ENCODE measurements around the gene TBXAS1.

TBXAS1 gene

GRCh38 chr7:139976838-139977656, 148.0 kb downstream of the TBXAS1 start:
- H3K36me3 ChIP-seq (ENCODE audit: control insufficient read depth in 1 of 2, insufficient read depth in 2 of 2, low read depth in 1 of 2, low read length in 2 of 2), result no peaks in the 10 kb centered on the region
- no peak overlapping the region for H3K14ac ChIP-seq (ENCODE audit: low read length in 2 of 2)
- no peak overlapping the region for H3K9ac ChIP-seq (ENCODE audit: low read length)
- peaks cover 2% of the 10 kb centered on the region for H3K4me1 ChIP-seq (ENCODE audit: control insufficient read depth, insufficient read depth, low read depth, low read length)
- H2AFZ ChIP-seq (ENCODE audit: low read depth, low read length), result no peak overlapping the region
- no peak overlapping the region for H2BK5ac ChIP-seq (ENCODE audit: low read depth, low read length, poor library complexity, severe bottlenecking)
- H3K27me3 ChIP-seq (ENCODE audit: control insufficient read depth in 1 of 2, insufficient read depth in 1 of 2, low read length in 2 of 2), result peaks cover 0 to 27% of the 10 kb centered on the region in 2 experiments
- no peak overlapping the region for H3K4me3 ChIP-seq (ENCODE audit: insufficient read depth in 1 of 2, low read depth in 1 of 2, low read length in 2 of 2)
- WGBS, result 85% methylated on average over 12 of the region's 17 CpGs
- no peak overlapping the region for H3K18ac ChIP-seq (ENCODE audit: low read depth in 1 of 2, low read length in 2 of 2)
- no peak overlapping the region for H4K91ac ChIP-seq (ENCODE audit: low read length)
- no peak overlapping the region for H3K4me2 ChIP-seq (ENCODE audit: low read length, poor library complexity, severe bottlenecking)
- no peak overlapping the region for H3K4ac ChIP-seq (ENCODE audit: low read depth in 1 of 2, low read length in 2 of 2)
- H2BK12ac ChIP-seq (ENCODE audit: low read length in 2 of 2), result no peak overlapping the region
- DNase-seq, result no peak
- H3K23ac ChIP-seq (ENCODE audit: low read length in 2 of 2), result no peak overlapping the region
- no peak overlapping the region for H2BK15ac ChIP-seq (ENCODE audit: low read depth, poor library complexity, severe bottlenecking)
- no peak overlapping the region for H2AK5ac ChIP-seq (ENCODE audit: low read length, severe bottlenecking)
- no peak overlapping the region for H2BK120ac ChIP-seq (ENCODE audit: low read depth, low read length)
- H3K79me1 ChIP-seq (replicated peaks; ENCODE audit: low read length, poor library complexity, severe bottlenecking), result no peaks in the 10 kb centered on the region
- no peaks in the 10 kb centered on the region for H3K9me3 ChIP-seq (ENCODE audit: control insufficient read depth, low read length)
- no peak overlapping the region for H3K27ac ChIP-seq (ENCODE audit: low read length, poor library complexity, severe bottlenecking)
- no peak overlapping the region for H4K8ac ChIP-seq (ENCODE audit: low read length)

DNA sequence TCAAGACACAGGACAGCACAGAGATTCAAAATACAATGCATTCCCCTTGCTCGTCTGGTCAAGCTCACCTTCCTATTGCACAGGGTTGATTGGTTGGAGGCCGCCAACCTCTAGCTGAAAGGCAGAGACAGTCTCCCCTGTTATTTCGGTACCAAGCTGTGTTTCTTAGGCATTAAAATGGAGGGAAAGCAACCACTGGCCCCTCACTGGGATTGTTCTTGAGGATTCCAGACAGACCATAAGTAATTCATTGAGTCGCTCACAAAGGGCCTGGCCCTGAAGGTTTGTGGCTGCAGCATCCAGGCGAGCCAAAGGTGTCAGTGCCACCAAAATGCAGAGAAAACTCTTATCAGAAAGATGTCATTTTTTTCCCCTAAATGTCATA, 152.4 kb downstream of the TBXAS1 start:
- WGBS, result 88% methylated on average over 4 of the region's 5 CpGs

DNA sequence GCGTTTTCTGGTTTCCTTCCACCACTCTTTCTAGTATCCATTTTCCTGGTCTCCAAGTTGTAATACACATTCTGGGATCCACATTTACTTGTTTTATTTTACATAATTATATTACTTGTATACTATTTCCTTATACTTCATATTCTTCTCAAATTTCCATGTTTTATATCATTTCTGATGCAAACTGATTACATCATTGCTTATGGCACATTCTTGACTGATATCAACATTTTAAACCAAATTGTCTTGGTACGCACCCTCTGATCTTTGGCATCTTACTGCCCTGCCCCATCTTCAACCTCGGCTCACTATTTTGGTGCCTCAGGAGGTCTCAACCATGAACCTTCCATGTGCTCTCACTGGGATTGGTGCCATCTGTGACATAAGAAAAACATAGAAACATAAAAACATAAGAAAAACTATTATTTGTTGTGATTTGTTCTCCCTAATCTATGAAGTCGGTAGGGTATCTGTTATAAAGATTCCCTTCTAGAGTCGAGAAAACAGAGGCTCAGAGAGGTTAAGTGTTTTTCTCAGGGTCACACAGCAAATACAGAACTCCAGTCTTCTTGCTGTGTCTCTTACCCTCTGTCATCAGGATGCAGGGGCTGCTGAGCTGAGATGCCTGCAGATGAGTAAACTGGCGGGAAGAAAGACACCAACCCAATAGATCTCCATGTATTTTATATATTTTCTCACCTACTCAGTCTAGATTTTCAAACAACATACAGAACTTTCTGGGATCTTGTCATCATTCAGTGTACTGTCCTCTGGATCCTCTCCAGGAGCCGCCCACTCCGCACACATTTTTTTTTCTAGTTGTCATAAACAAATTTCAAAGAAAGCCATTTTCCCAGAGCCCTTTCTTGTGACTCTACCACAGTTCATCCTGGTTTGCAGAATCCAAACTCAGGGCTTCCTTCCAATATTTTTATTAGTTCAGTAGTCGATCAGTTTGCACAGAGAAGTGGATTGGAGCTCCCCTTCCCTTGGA, 154.2 kb downstream of the TBXAS1 start:
- Histone ChIP-seq H2BK12ac (ENCODE audit: low read length in 2 of 2) (no peak overlapping the region), H3K18ac (ENCODE audit: low read depth in 1 of 2, low read length in 2 of 2) (no peak overlapping the region), H3K23ac (ENCODE audit: low read length in 2 of 2) (no peak overlapping the region), H3K9ac (ENCODE audit: low read length) (no peak overlapping the region), H2BK15ac (ENCODE audit: low read depth, poor library complexity, severe bottlenecking) (no peak overlapping the region), H3K27ac (ENCODE audit: low read length, poor library complexity, severe bottlenecking) (no peak overlapping the region), H3K4me1 (ENCODE audit: control insufficient read depth, insufficient read depth, low read depth, low read length) (peaks cover 7% of the 10 kb centered on the region), H3K14ac (ENCODE audit: low read length in 2 of 2) (no peak overlapping the region), H2AFZ (ENCODE audit: low read depth, low read length) (no peak overlapping the region), H2BK120ac (ENCODE audit: low read depth, low read length) (no peak overlapping the region), H3K36me3 (ENCODE audit: control insufficient read depth in 1 of 2, insufficient read depth in 2 of 2, low read depth in 1 of 2, low read length in 2 of 2) (peaks cover 0 to 3% of the 10 kb centered on the region in 2 experiments), H3K4me3 (ENCODE audit: insufficient read depth in 1 of 2, low read depth in 1 of 2, low read length in 2 of 2) (no peak overlapping the region), H4K8ac (ENCODE audit: low read length) (no peak overlapping the region), H4K91ac (ENCODE audit: low read length) (no peak overlapping the region), H3K4me2 (ENCODE audit: low read length, poor library complexity, severe bottlenecking) (no peak overlapping the region), H3K4ac (ENCODE audit: low read depth in 1 of 2, low read length in 2 of 2) (no peak overlapping the region), H2BK5ac (ENCODE audit: low read depth, low read length, poor library complexity, severe bottlenecking) (no peak overlapping the region), H3K9me3 (ENCODE audit: control insufficient read depth, low read length) (no peaks in the 10 kb centered on the region), H2AK5ac (ENCODE audit: low read length, severe bottlenecking) (no peak overlapping the region), H3K27me3 (ENCODE audit: control insufficient read depth in 1 of 2, insufficient read depth in 1 of 2, low read length in 2 of 2) (peaks cover 0 to 21% of the 10 kb centered on the region in 2 experiments), H3K79me1 (replicated peaks; ENCODE audit: low read length, poor library complexity, severe bottlenecking) (no peaks in the 10 kb centered on the region)
- DNase-seq, result peak; percentile 12
- 93% methylated on average over 9 of the region's 9 CpGs for WGBS

More for the DNA sequence above, 152.4 kb downstream of the TBXAS1 start:
- no peak overlapping the region for H3K4me2 ChIP-seq (ENCODE audit: low read length, poor library complexity, severe bottlenecking)
- H2AFZ ChIP-seq (ENCODE audit: low read depth, low read length), result no peak overlapping the region
- H3K79me1 ChIP-seq (replicated peaks; ENCODE audit: low read length, poor library complexity, severe bottlenecking), result no peaks in the 10 kb centered on the region
- no peak overlapping the region for H4K91ac ChIP-seq (ENCODE audit: low read length)
- H3K23ac ChIP-seq (ENCODE audit: low read length in 2 of 2), result no peak overlapping the region
- H3K9me3 ChIP-seq (ENCODE audit: control insufficient read depth, low read length), result no peaks in the 10 kb centered on the region
- H3K4ac ChIP-seq (ENCODE audit: low read depth in 1 of 2, low read length in 2 of 2), result no peak overlapping the region
- no peak overlapping the region for H2BK12ac ChIP-seq (ENCODE audit: low read length in 2 of 2)
- peaks cover 0 to 12% of the 10 kb centered on the region in 2 experiments for H3K27me3 ChIP-seq (ENCODE audit: control insufficient read depth in 1 of 2, insufficient read depth in 1 of 2, low read length in 2 of 2)
- no peak overlapping the region for H2BK5ac ChIP-seq (ENCODE audit: low read depth, low read length, poor library complexity, severe bottlenecking)
- no peak overlapping the region for H3K9ac ChIP-seq (ENCODE audit: low read length)
- DNase-seq, result no peak
- H3K14ac ChIP-seq (ENCODE audit: low read length in 2 of 2), result no peak overlapping the region
- no peak overlapping the region for H4K8ac ChIP-seq (ENCODE audit: low read length)
- H2AK5ac ChIP-seq (ENCODE audit: low read length, severe bottlenecking), result no peak overlapping the region
- H3K4me1 ChIP-seq (ENCODE audit: control insufficient read depth, insufficient read depth, low read depth, low read length), result peaks cover 2% of the 10 kb centered on the region
- H3K18ac ChIP-seq (ENCODE audit: low read depth in 1 of 2, low read length in 2 of 2), result no peak overlapping the region
- H2BK15ac ChIP-seq (ENCODE audit: low read depth, poor library complexity, severe bottlenecking), result no peak overlapping the region
- H2BK120ac ChIP-seq (ENCODE audit: low read depth, low read length), result no peak overlapping the region
- H3K36me3 ChIP-seq (ENCODE audit: control insufficient read depth in 1 of 2, insufficient read depth in 2 of 2, low read depth in 1 of 2, low read length in 2 of 2), result peaks cover 0 to 3% of the 10 kb centered on the region in 2 experiments
- no peak overlapping the region for H3K4me3 ChIP-seq (ENCODE audit: insufficient read depth in 1 of 2, low read depth in 1 of 2, low read length in 2 of 2)
- no peak overlapping the region for H3K27ac ChIP-seq (ENCODE audit: low read length, poor library complexity, severe bottlenecking)

Data from mesenchymal stem cell (in vitro differentiated cells and primary cell).